Activated CD4-positive, CD25-positive, alpha-beta regulatory T cell treated with anti-CD3 and anti-CD28 coated beads, Interleukin-2, amount 50 U/mL, for 72 hours (primary cell): ENCODE results near the gene PEPD.

Source experiments
- DNase-seq: peaks from one replicate; pipeline ENCODE4 v3.0.0; 2021

The PEPD gene

DNA sequence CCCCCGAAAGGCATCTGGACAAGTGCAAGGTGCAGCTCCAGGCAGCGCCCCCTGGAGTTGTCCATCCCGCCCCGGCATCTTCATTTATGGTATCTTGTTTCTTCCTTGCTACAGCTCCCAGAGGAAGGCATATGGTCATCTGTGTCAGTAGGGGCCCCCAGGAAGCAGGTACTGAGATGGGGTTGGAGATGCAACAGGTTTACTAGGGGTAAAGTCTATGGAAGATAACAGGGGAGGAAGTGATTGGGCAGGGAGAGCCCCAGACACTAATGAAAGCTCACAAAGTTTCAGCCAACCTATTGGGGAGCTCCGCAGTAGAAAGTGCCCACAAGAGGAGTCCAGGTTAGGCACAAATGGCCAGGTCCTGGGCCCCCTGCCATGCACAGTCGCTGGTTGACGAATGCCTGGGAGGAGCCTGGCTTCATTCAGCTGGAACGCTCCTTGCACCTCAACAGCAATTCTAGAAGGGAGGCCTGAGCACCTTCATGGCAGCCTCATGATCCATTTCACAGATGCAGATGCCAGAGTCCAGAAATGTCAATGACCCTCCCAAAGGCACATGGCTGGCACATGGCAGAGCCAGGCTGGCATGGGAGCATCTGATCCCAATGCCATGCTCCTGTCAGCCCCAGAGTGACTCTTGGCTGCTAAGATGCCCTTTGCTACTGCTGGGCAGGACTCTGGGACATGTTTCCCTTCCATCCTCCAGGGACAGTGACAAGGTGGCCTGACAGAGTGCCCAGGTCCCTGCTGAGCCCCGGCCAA lies 23.8 kb upstream of the PEPD start:
- no peak for DNase-seq

DNA sequence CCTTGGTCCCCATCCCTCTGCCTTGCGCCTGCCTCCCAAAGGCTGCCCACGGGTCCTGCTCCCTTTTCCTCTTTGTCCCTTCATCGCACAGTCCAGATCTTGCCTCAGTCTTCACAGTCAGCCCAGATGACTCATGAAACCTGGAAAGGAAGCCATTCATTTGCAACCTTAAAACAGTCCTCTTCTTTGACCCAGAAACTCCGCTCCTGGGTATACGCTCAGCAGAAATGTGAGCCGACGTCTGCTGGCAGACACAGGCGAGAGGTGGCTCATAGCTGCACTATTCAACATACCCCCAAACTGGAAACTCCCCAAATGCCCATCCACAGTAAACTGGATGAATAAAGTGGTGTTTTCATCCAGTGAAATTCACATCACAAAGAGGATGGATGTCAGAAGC lies 13.6 kb upstream of the PEPD start:
- no peak for DNase-seq

DNA sequence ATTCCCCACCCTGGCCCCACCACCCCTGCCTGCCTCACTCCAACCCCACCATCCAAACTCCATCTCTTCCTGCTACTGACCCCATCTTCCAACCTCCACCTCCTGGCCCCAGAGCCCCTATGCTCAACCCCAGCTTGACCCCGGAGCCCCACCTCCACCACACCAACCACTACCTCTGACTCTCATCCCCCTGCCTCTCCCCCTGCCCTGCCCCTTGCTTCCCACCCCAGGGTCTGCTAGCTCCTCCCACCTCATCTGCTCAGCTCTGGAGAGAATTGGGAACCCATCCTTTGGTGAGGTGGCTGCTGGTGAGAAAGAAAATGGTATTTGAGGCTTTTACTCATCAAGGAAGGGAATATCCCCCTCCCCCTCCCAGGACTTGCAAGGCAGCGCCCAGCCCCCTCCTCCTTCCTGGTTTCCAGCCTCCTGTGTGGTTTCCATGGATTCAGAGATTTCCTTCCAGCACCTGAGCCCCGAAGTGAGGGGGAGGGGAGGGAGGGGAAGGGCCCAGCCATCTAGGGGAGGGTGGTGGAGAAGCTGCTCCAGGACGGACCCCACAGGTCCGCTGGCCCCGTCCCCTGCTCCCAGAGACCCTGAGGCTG lies 11.4 kb upstream of the PEPD start:
- DNase-seq, result no peak

DNA sequence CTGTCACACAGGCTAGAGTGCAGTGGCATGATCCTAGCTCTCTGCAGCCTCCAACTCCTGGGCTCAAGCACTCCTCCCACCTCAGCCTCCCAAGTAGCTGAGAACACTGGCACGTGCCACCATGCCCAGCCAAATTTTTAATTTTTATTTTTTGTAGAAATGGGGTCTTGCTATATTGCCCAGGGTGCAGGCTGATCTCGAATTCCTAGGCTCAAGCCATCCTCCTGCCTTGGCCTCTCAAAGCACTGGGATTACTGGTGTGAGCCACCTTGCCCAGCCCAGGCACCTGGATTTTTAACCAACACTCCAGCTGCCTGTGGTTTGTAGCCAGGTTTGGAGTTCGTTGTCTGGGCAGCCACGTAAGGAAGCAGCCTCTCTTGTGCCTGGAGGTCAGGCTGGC lies 9.3 kb upstream of the PEPD start:
- DNase-seq, result no peak

DNA sequence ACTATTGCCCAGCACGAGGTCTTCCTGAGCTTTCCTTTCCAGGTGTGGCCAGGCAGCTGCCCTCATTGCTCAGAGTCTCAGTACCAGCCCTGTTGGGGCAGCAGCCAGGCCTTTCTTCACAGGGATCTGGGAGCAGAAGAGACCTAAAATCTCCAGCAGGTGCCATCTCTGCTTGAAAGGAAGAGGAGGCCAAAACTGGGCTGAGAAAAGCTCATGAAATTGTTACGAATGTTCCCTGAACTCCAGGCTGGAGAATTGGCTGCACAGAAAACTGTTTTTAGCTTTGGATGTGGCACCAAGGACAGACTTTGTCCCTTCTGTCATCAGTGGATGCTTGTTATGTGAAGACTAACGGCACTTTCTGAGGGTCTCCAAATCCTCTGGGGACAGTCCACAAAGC lies 8.7 kb upstream of the PEPD start:
- DNase-seq, result no peak

DNA sequence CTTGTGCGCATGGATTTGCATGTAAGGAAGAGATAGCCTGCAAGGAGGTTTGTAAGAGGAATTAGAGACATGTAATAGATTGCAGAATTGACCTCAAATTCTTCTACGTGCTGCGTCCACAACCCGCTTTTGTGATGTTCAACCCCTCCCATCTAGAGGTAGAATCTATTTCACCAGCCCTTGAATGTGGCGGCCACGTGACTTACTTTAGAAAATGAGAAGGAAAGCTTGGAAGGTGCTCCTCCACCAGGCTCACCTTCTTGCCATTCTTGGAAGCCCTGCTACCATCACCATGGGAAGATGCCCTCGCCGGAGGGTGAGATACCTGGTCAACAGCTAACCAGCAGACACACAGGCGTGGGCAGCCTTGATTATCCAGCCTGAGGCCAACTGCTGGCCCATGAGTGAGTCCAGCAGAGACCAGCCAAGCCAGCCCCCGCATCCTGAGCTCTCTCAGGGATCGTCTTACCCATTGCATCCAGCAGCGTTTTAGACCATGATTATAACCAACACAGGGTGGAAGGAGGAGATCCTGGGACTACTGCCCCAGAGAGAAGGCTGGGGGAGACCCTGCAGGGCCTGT lies 7.6 kb upstream of the PEPD start:
- DNase-seq, result no peak

DNA sequence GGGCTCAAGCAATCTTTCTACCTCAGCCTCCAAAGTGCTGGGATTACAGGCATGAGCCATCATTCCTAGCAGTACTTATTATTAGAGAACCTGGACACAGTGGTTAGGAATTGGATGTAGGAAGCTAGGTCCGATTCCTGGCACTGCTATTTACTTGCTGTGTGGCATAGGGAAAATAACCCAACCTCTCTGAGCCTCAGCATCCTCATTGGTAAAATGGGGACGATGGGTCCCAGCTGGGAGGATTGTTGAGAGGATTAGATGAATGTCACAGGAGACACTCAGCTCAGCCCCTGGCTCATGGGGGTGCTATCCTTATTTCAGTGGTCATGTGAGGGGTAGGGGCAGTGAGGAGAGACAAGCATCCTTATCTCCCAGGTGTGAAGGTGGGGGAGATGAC lies 6.8 kb upstream of the PEPD start:
- no peak for DNase-seq

DNA sequence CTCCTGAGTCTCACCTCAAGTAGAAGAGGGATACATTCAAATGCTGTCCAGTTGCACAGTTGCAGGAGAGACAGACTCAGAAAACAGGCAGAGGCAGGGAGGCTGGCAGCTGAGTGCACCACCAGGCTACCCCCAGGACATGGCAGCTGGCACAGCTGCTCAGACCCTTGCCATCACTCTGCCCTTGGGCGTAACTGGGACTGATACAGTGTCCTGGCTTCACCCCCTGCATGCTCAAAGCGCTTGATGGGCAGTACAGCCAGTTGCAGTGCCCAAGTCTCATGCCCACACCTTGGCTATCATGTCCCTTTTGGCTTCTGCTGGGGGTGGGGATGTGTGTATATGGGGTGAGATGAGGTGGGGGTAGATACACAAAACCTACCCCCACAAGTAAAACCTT lies 5.5 kb upstream of the PEPD start:
- DNase-seq, result no peak

DNA sequence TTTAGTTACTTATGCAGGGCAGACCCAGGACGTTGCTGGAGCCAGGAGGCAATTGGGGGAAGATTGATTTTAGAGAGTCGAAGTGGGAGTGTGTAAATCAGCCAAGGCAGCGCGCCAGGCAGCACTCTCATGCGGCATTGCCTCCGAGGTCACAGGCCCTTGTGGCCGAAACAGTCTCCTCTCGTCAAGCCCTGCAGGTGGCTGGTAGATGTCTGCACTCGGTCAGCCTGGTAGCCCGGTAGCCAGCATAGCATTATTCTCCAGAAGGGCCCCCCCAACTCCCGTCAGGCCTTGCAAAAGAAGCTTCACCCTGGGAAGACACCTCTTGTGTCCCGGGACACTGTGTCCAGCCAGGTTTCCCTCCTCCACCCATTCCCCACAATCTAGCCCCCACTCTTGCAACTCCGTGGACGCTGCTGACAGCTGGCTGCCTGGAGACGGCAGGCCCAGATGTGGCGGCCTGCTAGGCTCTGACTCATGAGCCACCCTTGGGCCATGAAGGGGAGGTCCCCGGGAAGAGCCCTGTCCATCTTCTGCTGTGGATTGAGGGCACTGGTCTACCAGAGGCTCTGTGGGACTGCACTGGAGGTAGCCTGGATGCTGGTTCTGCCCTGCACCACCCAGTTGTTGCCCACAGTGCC lies 2.6 kb upstream of the PEPD start:
- no peak for DNase-seq

DNA sequence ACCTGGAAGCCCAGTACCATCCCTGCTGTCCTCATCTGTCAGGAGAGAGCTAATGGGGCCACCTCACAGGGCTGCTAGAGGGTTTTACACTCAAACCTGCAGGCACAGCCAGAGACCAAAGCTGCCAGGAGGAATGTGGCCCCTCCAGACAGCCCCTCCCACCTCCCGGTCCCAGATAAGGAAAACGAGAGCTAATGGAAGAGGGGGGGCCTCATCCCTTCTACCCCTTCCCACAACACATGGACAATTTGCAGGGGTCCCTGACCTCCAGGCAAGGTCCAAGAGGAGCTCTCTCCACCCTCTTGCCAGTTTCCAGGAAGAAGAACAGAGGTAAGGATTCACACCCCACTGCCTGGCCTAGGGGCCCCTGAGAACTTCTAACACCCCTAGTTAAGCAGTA lies 1.6 kb upstream of the PEPD start:
- no peak for DNase-seq

DNA sequence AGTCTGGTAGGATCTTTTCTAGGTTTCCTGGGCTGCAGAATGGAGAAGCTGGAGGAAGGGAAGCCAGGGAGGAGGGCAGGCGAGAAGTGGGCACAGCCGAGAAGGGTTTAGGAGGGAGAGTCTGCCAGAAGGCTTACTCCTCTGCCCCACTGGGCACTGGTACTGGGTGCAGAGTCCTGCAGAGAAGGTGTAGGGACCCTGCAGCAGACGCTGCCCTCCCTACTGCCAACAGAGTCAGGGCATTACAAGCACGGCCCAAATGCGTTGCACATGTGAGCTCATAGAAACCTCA lies 726 bp upstream of the PEPD start:
- DNase-seq, result no peak

DNA sequence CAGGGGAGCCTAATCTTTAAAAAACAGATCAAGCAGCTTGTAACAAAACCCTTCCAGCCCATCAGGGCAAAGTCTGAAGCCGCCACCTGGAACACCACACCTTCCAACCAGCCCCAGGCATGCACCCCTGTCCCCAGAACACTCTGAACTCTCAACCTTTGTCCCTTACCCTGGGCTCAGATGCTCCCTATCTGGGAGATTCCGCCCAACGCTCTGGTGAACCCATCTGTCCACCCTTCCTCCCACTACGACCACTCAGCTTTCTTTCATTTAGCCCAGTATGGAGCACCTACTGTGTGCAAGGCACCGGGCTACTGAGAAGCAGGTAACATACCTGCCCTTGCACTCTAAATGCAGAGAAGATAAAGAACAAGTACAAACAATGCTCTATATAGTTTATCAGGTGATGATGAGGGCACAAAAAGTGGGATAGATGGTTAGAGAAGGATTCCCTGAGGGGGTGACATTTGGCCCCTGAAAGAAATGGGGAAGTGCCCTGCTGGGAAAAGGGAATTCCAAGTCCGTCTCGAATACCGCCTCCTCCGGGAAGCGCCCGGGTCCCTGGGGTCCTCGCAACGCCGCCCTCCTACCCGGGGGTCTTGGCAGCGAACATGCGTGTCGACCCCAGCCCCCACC lies 629 bp downstream of the PEPD start:
- no peak for DNase-seq

DNA sequence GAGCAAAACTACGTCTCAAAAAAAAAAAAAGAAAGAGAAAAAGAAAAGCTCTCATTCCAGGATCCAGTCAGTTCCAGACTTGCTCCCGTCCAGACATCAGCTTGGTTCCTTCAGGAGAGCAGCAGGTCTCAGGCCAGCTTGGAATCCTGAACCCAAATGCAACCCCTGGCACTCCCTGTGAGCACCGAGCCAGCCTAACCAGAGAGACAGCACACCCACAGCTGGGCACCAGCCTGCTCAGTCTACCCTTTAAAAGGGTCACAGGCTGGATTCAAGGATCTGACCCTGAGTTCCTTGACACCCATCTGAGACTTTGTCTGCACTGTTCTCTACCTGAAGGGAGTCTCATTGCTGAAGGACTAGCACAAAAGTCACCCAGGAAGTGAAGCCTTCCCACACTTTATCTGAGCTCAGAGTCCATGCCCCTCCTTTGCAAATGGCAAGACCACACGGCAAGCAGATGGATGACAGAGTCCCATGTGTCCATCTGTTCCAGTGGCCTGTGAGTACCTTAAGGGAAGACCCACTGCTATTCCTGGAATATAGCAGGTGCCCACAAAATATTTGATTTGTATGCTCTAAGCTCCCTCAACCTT lies 1.4 kb downstream of the PEPD start:
- no peak for DNase-seq

DNA sequence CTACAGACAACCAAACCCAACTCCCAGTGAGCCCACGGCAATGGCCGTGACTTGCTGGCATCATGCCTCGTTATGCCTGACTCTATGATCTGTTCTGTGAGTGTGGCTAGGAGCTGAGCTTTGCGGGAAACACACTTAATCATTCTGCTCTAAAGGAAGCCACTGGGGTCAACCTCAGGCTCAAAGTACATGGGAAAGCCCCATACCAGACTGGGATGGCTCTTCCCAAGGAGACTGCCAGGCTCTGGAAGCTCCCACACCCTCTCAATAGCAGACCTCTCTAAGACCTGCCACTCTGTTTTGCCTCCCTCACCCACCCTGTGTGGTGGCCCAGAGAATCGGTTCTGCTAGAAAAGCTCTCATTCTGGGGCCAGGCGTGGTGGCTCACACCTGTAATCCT lies 2.2 kb downstream of the PEPD start:
- DNase-seq, result no peak

DNA sequence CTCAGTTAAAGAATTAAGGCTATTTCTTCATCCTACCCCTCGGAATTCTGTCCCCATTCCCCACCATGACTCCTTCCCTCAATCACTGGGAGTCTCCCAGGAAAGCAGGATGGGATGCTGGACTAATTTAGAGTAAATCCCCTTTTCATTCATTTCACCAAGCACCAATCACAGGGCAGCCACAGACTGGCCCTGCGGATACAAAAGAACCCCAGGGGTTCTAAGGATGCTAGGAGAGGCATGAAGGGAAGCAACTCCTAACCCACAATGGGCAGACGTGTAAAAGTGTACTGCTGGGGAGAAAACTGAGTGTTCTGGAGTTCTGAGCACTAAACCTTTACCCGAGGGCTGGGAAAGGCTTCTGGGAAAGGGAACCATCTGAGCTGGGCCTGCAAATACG lies 3.0 kb downstream of the PEPD start:
- DNase-seq, result no peak

DNA sequence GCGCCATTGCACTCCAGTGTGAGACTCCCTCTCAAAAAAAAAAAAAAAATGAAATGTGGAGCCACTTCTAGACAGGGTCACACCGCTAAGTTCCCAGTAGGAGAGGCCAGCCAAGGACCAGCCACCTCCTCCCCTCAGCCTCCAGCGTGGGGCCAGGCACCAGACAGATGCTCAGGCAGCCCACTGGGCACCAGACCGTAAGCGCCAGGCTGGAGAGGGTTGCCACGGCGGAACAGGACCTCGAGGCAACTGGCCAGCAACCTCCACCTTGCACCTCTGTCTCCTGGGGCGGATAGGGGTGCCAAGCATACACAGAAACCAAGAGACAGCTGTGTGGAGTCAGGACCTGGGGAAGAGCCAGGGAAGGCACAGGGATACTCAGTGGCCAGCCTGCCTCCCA lies 3.7 kb downstream of the PEPD start:
- DNase-seq, result no peak

DNA sequence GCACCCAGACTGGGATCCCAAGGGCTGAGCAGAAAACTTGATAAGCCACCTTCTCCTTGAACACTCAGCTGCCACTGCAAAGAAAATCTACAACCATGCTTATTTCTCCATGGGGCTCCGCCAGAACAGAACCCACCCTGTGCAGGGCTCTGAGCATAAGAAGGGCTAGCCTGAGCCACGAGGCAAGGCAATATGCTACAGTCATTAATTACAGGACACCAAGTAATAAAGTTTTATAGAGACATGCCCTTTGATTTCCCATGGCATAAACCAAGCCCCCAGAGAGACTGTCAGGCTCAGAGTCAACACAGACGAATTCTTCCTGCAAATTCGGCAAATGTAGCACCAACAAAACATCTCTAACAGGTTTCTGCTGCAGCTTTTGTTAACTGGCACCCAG lies 5.7 kb downstream of the PEPD start:
- no peak for DNase-seq

DNA sequence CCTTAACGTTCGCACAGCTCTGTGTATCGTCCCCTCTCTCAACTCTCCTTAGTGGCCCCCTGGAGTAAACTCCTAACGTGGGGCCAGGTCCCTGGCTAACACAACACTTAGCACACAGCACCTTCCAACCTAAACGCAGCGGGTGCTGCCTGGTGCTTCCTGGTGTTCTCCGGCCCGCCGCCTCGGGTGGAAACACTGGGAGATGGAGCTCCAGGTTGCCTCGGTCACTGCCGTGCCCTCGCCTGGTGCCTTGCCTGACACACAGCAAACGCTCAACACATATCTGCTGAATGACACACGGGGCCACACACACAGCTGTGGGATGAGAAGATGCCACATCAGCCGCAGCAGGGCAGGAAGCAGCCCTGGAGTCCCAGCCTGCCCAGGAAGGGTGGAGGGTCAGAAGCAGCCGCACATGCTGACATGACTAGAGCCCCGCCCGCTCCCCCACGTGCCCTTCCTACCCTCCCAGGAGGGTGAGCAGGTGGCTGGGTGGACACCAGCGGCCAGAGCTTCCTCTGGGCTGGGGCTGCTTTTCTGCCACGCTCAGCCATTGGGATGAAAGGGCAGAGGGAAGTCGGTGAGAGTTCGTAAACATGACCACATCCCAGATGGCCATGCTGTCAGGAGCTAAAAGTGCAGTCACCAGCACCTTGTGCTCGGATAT lies 6.6 kb downstream of the PEPD start:
- DNase-seq, result no peak

DNA sequence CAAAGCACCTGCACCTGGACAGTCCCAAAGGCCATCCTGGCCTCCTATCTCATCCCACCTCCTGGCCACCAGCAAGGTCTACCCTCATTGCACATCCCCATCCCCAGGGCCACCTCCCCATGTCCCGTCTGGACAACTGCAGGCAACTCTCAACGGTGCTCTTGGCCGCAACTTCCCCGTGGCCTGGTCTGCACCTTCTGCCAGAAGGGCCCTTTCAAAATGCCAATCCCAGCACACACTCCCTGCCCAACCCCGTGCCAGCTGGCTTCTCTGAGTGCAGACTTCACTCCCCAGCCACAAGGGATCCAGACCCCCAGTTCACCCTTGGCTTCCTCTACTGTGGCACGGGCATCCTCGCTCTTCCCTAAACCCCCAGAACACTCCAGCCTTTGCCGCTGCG lies 8.2 kb downstream of the PEPD start:
- DNase-seq, result no peak

DNA sequence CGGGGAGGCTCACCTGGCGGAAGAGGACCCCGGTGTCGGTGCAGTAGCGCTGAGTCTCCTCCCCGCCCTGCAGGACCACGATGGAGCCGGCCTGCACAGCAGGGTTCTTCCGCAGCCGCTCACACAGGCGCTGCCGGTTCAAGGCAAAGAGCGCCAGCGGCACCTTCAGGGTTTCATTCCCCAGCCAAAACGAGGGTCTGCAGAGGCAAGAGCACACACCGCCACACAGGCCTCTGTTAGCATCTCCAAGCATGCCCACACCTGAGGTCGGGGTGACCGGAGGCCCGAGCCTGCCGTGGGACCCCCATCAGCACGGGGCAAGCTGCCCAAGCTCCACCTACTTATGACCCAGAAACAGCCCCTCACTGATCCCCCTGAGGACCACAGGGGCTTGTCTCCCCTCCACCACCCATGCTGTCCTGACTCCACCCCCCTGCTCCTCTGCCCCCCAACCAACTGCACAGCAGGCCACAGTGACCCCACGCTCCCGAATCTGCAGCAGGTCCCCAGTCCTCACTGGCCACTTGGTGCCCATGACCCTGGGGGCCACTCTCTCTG lies 8.9 kb downstream of the PEPD start:
- DNase-seq, result no peak

DNA sequence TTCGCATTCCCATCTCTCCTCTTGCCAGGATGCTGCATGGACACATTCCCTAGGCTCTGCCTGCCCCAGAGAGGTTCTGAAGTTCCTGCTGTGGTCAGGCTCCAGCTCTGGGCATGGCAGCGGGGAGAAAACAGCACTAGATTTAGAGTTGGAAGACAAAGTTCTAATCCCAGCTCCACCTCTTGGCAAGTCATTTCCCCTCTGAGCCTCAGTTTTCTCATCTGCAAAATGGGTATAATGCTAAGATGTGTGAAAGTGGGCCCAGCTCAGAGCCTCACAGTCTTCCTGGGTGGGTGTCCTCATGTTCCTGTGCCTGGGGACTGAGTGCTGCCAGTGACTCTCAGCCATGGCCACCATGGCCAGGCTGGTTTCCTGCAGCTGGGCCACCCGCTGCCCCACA lies 9.6 kb downstream of the PEPD start:
- DNase-seq, result no peak

DNA sequence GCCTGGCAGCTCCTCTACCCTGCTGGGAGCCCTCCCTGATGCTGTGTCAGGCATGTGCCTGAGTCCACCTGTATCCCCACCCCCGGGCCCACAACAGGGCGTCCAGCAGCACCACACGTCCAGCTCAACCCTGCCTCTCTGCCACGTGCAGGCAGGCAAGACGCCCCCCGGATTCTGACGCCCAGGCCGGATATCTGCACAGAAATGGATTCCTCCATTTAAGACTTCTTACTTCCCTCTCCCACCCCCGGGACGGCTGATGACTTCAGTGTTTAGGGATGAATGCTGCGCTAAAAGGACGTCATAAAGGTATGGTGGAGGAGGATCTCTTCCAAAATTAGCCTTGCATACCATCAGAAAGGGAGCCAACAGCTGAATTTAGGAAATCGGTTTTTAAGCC lies 10.2 kb downstream of the PEPD start:
- no peak for DNase-seq
